NT2/D1 (cell line): Measurements from ENCODE around the gene NPBWR2.

Experiments used
- DNase-seq: peaks from one replicate; pipeline ENCODE4 v3.0.0-alpha.2; 2011; ENCODE audit warnings: low read depth, low spot score
- H3K27me3 ChIP-seq: 2 replicates; pipeline ENCODE4 v1.6.0; 2011; ENCODE audit warnings: mild to moderate bottlenecking; ENCODE audit not compliant: insufficient read length, insufficient read depth
- H3K36me3 ChIP-seq: 2 replicates; pipeline ENCODE4 v1.6.1; 2011; ENCODE audit warnings: mild to moderate bottlenecking, low read length, mixed read lengths; ENCODE audit not compliant: insufficient read depth, insufficient read length
- H3K4me1 ChIP-seq: 2 replicates; pipeline ENCODE4 v1.5.1; 2011; ENCODE audit not compliant: insufficient read depth, insufficient read length
- H3K4me3 ChIP-seq: 2 replicates; pipeline ENCODE4 v1.5.1; 2011; ENCODE audit warnings: low read depth; ENCODE audit not compliant: insufficient read length
- H3K9ac ChIP-seq: 2 replicates; pipeline ENCODE4 v1.6.0; 2011; ENCODE audit warnings: low read depth; ENCODE audit not compliant: insufficient read length
- H3K9me3 ChIP-seq: 2 replicates; pipeline ENCODE4 v1.5.1; 2011; ENCODE audit warnings: mild to moderate bottlenecking, low read length; ENCODE audit not compliant: insufficient read depth
- SUZ12 ChIP-seq: IDR thresholded peaks from 2 replicates; pipeline ENCODE4 v1.6.1; 2011; ENCODE audit not compliant: insufficient read length, insufficient read depth; ENCODE audit errors: extremely low read depth
- YY1 ChIP-seq: IDR thresholded peaks from 2 replicates; pipeline ENCODE4 v1.6.1; 2011; ENCODE audit not compliant: insufficient read length, insufficient read depth
- ZNF274 ChIP-seq: IDR thresholded peaks from 2 replicates; pipeline ENCODE4 v1.6.1; 2011; ENCODE audit warnings: mild to moderate bottlenecking, low read depth, low read length

Gene NPBWR2

DNA sequence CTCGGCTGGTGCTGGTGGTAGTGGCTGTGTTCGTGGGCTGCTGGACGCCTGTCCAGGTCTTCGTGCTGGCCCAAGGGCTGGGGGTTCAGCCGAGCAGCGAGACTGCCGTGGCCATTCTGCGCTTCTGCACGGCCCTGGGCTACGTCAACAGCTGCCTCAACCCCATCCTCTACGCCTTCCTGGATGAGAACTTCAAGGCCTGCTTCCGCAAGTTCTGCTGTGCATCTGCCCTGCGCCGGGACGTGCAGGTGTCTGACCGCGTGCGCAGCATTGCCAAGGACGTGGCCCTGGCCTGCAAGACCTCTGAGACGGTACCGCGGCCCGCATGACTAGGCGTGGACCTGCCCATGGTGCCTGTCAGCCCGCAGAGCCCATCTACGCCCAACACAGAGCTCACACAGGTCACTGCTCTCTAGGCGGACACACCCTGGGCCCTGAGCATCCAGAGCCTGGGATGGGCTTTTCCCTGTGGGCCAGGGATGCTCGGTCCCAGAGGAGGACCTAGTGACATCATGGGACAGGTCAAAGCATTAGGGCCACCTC lies 8.8 kb downstream of the NPBWR2 start:
- Histone ChIP-seq H3K9me3 (no peaks in the 10 kb centered on the region), H3K4me1 (peaks cover 13% of the 10 kb centered on the region), H3K27me3 (peaks cover 23% of the 10 kb centered on the region), H3K4me3 (peak overlapping the region; percentile 2), H3K36me3 (no peaks in the 10 kb centered on the region), H3K9ac (no peak overlapping the region)
- TF ChIP-seq SUZ12 (no peak), YY1 (no peak), ZNF274 (no peak)
- no peak for DNase-seq

DNA sequence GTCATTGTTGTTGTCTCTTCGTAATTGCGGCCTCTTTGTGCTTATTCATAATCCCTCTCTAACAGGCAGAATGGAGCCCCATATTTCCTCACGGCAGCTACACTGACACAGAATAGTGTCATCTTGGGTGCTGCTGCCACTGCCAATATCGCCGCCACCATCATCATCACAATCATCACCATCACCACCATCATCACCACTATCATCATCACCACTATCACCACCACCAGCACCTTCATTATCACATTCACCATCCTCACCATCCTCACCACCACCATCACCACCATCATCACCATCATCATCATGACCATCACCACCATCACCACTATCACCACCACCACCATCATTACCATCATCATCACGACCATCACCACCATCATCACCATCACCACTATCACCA lies 10.8 kb downstream of the NPBWR2 start:
- DNase-seq = no peak
- Histone ChIP-seq H3K4me1 (peaks cover 18% of the 10 kb centered on the region), H3K4me3 (no peak overlapping the region), H3K36me3 (no peaks in the 10 kb centered on the region), H3K9ac (no peak overlapping the region), H3K27me3 (peaks cover 17% of the 10 kb centered on the region), H3K9me3 (no peaks in the 10 kb centered on the region)
- no peak for TF ChIP-seq SUZ12
- TF ChIP-seq YY1 = no peak
- no peak for TF ChIP-seq ZNF274

DNA sequence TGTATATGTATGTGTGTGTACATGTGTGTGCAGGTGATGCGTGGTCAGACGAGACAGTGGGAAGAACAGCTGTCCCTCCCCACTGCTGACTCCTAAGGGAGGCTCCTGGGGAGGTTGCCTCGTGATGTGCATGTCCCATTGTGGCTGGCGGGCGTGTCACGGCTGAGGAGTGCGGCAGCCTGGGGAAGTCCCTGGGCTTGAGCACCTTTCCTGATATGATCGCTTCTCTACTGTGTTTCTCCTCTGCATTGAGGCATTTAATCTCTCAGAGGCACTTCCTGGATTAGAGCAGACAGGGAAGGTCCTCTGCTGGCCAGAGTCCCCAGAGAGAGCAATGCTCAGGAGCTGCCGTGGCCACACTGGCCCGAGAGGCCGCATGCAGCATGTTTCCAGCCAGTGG lies 11.4 kb downstream of the NPBWR2 start:
- DNase-seq = no peak
- H3K36me3 ChIP-seq = no peaks in the 10 kb centered on the region
- H3K27me3 ChIP-seq = peaks cover 11% of the 10 kb centered on the region
- TF ChIP-seq ZNF274 (no peak), SUZ12 (no peak), YY1 (no peak)
- H3K9ac ChIP-seq = no peak overlapping the region
- H3K4me3 ChIP-seq = no peak overlapping the region
- H3K4me1 ChIP-seq = peaks cover 19% of the 10 kb centered on the region
- no peaks in the 10 kb centered on the region for H3K9me3 ChIP-seq

DNA sequence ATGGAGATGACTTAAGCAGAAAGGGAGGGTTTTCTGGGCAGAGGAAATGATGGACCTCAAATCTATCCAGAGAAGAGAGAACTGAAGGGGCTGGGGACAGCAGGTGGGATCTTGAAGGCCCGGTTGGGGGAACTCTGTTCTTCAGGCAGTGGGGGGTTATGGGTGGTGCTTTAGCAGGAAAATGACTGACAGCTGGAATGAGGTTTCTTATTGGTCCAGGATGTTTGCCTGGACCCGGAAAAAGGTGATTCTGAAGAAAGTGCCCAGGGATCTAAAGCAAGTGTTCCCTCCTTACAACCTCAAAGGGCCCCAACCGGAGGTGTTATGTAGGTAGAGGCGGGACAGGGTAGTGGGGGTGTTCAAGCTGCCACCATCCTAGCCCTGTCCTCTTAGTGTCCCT lies 11.9 kb downstream of the NPBWR2 start:
- TF ChIP-seq ZNF274 (no peak), YY1 (no peak), SUZ12 (no peak)
- Histone ChIP-seq H3K9ac (no peak overlapping the region), H3K27me3 (peaks cover 6% of the 10 kb centered on the region), H3K4me1 (peaks cover 19% of the 10 kb centered on the region), H3K4me3 (no peak overlapping the region), H3K9me3 (no peaks in the 10 kb centered on the region), H3K36me3 (no peaks in the 10 kb centered on the region)
- no peak for DNase-seq

DNA sequence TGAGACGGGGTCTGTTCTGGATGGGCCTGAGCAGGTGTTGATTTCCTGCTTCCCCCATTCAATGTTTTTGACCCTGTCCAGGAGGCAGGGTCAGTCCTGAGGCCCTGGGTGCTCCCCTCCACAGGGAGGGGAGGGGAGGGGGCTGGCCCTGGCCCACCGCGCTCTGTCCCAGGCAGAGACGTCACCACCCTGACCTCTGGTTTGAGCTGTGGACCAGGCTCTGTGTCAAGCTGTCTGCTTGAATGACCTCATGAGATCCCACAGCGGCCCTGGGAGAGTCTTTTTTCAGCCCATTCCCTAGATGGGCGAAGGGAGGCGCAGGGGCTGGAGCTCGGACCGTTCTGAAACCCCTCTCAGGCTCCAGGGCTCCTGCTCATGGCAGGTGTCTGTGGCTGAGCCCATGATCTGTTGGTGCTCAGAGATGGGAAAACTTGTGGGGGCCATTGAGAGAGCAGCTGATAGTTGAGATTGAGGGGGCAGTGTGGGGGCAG lies 14.3 kb downstream of the NPBWR2 start:
- no peak for TF ChIP-seq YY1
- no peak for TF ChIP-seq ZNF274
- no peak for TF ChIP-seq SUZ12
- Histone ChIP-seq H3K4me1 (peaks cover 10% of the 10 kb centered on the region), H3K36me3 (no peaks in the 10 kb centered on the region), H3K9me3 (no peaks in the 10 kb centered on the region), H3K9ac (no peak overlapping the region), H3K4me3 (no peak overlapping the region), H3K27me3 (peaks cover 19% of the 10 kb centered on the region)
- no peak for DNase-seq

DNA sequence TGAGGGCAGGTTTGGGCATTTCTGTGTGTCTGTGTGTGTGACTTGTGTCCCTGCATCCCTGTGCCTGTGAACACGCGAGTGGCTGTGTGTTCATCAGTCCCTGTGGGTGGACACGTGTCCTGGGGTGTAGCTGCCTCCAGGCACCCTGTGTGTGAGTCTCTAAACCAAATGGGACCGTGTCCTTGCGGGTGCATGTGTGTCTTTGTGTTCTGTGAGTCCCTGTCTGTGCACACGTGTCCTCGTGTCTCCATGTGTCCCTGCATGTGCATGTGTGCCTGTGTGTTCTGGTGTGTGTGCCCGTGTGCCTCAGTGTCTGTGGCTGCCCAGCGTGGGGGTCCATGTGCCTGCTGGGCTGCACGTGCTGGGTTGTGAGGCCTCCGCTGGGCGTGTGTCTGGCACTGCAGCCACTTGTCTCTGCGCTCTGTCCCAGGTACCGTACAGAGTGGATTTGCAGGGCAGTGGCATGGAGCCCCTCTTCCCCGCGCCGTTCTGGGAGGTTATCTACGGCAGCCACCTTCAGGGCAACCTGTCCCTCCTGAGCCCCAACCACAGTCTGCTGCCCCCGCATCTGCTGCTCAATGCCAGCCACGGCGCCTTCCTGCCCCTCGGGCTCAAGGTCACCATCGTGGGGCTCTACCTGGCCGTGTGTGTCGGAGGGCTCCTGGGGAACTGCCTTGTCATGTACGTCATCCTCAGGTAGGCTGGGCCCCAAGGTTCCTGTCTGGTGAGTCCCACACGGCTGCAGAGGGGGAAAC lies 14.9 kb downstream of the NPBWR2 start:
- no peak overlapping the region for H3K4me3 ChIP-seq

DNA sequence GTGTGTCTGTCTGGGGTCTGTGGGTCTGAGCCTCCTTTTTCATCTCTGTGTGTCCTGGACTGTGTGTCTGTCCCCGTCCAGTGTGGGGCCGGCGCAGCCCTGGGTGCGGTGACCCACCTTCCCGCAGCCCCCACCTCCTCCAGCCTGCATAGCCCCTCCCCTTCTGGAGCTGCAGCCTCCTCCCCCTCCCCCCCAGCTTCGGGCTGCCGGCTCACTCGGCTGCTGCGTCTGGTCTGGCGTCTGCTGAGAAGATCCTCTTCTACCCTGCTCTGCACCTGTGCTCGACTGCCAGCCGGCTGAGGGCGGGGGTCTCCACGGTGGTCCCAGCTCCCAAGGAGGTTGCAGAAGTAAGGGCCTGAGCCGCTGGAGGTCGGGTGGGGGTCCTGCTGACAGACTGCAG lies 15.6 kb downstream of the NPBWR2 start:
- no peak overlapping the region for H3K4me3 ChIP-seq
- no peaks in the 10 kb centered on the region for H3K36me3 ChIP-seq
- no peak for DNase-seq
- H3K9ac ChIP-seq = no peak overlapping the region
- TF ChIP-seq YY1 = no peak
- TF ChIP-seq SUZ12 = no peak
- no peak for TF ChIP-seq ZNF274
- peaks cover 10% of the 10 kb centered on the region for H3K4me1 ChIP-seq
- H3K27me3 ChIP-seq = peaks cover 21% of the 10 kb centered on the region
- peaks cover 6% of the 10 kb centered on the region; the same call in 1 of the 2 replicates for H3K9me3 ChIP-seq

More for the DNA sequence above, 14.9 kb downstream of the NPBWR2 start:
- H3K4me1 ChIP-seq = peaks cover 10% of the 10 kb centered on the region
- H3K27me3 ChIP-seq = peaks cover 19% of the 10 kb centered on the region
- H3K36me3 ChIP-seq = no peaks in the 10 kb centered on the region
- TF ChIP-seq YY1 (no peak), SUZ12 (no peak), ZNF274 (no peak)
- H3K9me3 ChIP-seq = 0 out of 2 replicates have a peak, but pooled peaks cover 5% of the 10 kb centered on the region
- no peak for DNase-seq
- H3K9ac ChIP-seq = no peak overlapping the region
